Neural progenitor cell (in vitro differentiated cells): ENCODE results near the gene TUBB. TPM values are rescaled to one million over a fixed set of nuclear protein-coding genes. Genes with fewer than 3 reads are reported as not detected.
A peak's percentile ranks its signal among the peaks of the same experiment; 100 is the strongest.

Experiments
- DNase-seq: peaks from one replicate; pipeline ENCODE4 v3.0.0-alpha.2; 2016; ENCODE audit warnings: low spot score
- H2AFZ ChIP-seq: fragments of 200-600 bp; sonication (generic); replicated peaks from 2 replicates; pipeline ENCODE4 v1.6.1; 2016; ENCODE audit warnings: antibody characterized with exemption
- H3F3A ChIP-seq: fragments of 200-600 bp; sonication (generic); 2 replicates; pipeline ENCODE4 v1.6.1; 2016; ENCODE audit warnings: antibody characterized with exemption, low read depth
- H3K27ac ChIP-seq: fragments of 200-600 bp; sonication (generic); 2 replicates; pipeline ENCODE4 v1.5.1; 2016; ENCODE audit warnings: mild to moderate bottlenecking
- H3K27me3 ChIP-seq: fragments of 200-600 bp; sonication (generic); 2 replicates; pipeline ENCODE4 v1.6.1; 2016; ENCODE audit warnings: mild to moderate bottlenecking, moderate library complexity
- H3K36me3 ChIP-seq: fragments of 200-600 bp; sonication (generic); 2 replicates; pipeline ENCODE4 v1.5.1; 2016
- H3K4me1 ChIP-seq: fragments of 200-600 bp; sonication (generic); 2 replicates; pipeline ENCODE4 v1.6.1; 2016; ENCODE audit warnings: mixed run types
- H3K4me2 ChIP-seq: fragments of 200-600 bp; sonication (generic); 2 replicates; pipeline ENCODE4 v1.6.1; 2016
- H3K4me3 ChIP-seq: fragments of 200-600 bp; sonication (generic); 2 replicates; pipeline ENCODE4 v1.5.1; 2016
- H3K79me2 ChIP-seq: fragments of 200-600 bp; sonication (generic); 2 replicates; pipeline ENCODE4 v1.6.1; 2016; ENCODE audit warnings: low read depth
- H3K9ac ChIP-seq: fragments of 200-600 bp; sonication (generic); 2 replicates; pipeline ENCODE4 v1.6.1; 2016
- H3K9me3 ChIP-seq: fragments of 200-600 bp; sonication (generic); 2 replicates; pipeline ENCODE4 v1.5.1; 2016; ENCODE audit warnings: low read depth
- H4K20me1 ChIP-seq: fragments of 200-600 bp; sonication (generic); 2 replicates; pipeline ENCODE4 v1.6.1; 2016; ENCODE audit warnings: low read depth
- H3K27ac Mint-ChIP-seq: 3 replicates; pipeline ENCODE4 v1.8.0; 2021; ENCODE audit warnings: mixed read lengths
- H3K27me3 Mint-ChIP-seq: 2 replicates; pipeline ENCODE4 v1.8.0; 2022; ENCODE audit warnings: low read depth, mild to moderate bottlenecking, inconsistent platforms, moderate library complexity, mixed read lengths; ENCODE audit not compliant: insufficient read depth
- H3K36me3 Mint-ChIP-seq: 3 replicates; pipeline ENCODE4 v1.8.0; 2021; ENCODE audit warnings: mixed read lengths
- H3K4me1 Mint-ChIP-seq: 3 replicates; pipeline ENCODE4 v1.8.0; 2021; ENCODE audit warnings: mixed read lengths
- H3K4me3 Mint-ChIP-seq: 3 replicates; pipeline ENCODE4 v1.8.0; 2021; ENCODE audit warnings: mild to moderate bottlenecking, moderate library complexity, mixed read lengths
- H3K9me3 Mint-ChIP-seq: 3 replicates; pipeline ENCODE4 v1.8.0; 2020; ENCODE audit warnings: mixed read lengths
- CTCF ChIP-seq: fragments of 200-600 bp; sonication (generic); IDR thresholded peaks from 2 replicates; pipeline ENCODE4 v1.5.1; 2017; ENCODE audit warnings: antibody characterized with exemption, mild to moderate bottlenecking
- EZH2 ChIP-seq: fragments of 200-600 bp; sonication (generic); IDR thresholded peaks from 2 replicates; pipeline ENCODE4 v1.6.1; 2017; ENCODE audit warnings: antibody characterized with exemption, mild to moderate bottlenecking, moderate library complexity
- EZH2phosphoT487 ChIP-seq: fragments of 200-600 bp; sonication (generic); IDR thresholded peaks from 2 replicates; pipeline ENCODE4 v1.6.1; 2017; ENCODE audit warnings: antibody characterized with exemption
- total RNA-seq: library from RNA; depleted of rRNA; stranded (reverse); fragments of >200 nt; gene quantifications from 2 replicates; pipeline ENCODE4 v1.2.3, GENCODE V29; 2015; ENCODE audit warnings: low replicate concordance

Gene TUBB
- total RNA-seq = 1,479 and 2,270 TPM in 2 replicates

- Histone ChIP-seq H3K4me2 (peak within 1 kb of the TSS; percentile 90), H4K20me1 (peaks cover 37% of the 10 kb centered on the region), H3K79me2 (peaks cover 92% of the 10 kb centered on the region), H3K27ac (peak within 1 kb of the TSS; percentile 85), H3F3A (peaks cover 70% of the 10 kb centered on the region), H3K36me3 (peaks cover 4% of the 10 kb centered on the region), H3K9me3 (no peaks in the 10 kb centered on the region), H2AFZ (peak within 1 kb of the TSS; percentile 78), H3K4me3 (peak within 1 kb of the TSS; percentile 85), H3K9ac (peak within 1 kb of the TSS; percentile 90), H3K27me3 (no peaks in the 10 kb centered on the region), H3K4me1 (peaks cover 18% of the 10 kb centered on the region)
- peak within 1 kb of the TSS; percentile 98 for H3K4me3 Mint-ChIP-seq
- TF ChIP-seq EZH2 = no peak
- peak; percentile 22 for TF ChIP-seq CTCF
- H3K4me1 Mint-ChIP-seq = peaks cover 65% of the 10 kb centered on the region
- H3K9me3 Mint-ChIP-seq = peaks cover 2% of the 10 kb centered on the region
- peak; percentile 99 for DNase-seq
- H3K27me3 Mint-ChIP-seq = peaks cover 12% of the 10 kb centered on the region
- H3K36me3 Mint-ChIP-seq = peaks cover 40% of the 10 kb centered on the region
- H3K27ac Mint-ChIP-seq = peak within 1 kb of the TSS; percentile 99
Observed at GRCh38 chr6:30719791-30720737, at the start of gene TUBB. TSS of gene TUBB (plus strand) at chr6:30720352. CDS start at chr6:30720507, 155 bp downstream.

- Histone ChIP-seq H3K79me2 (peaks cover 21% of the 10 kb centered on the region), H3K27me3 (no peaks in the 10 kb centered on the region), H3K4me1 (peaks cover 3% of the 10 kb centered on the region), H3K36me3 (no peaks in the 10 kb centered on the region), H3K9ac (no peak overlapping the region), H3K4me3 (no peak overlapping the region), H4K20me1 (peaks cover 14% of the 10 kb centered on the region), H3K27ac (no peak overlapping the region), H2AFZ (no peak overlapping the region), H3K4me2 (peak overlapping the region; percentile 87), H3F3A (peaks cover 17% of the 10 kb centered on the region), H3K9me3 (no peaks in the 10 kb centered on the region)
- Mint-ChIP-seq H3K4me1 (peaks cover 10% of the 10 kb centered on the region), H3K4me3 (peak overlapping the region; percentile 92), H3K27ac (no peak overlapping the region), H3K9me3 (no peaks in the 10 kb centered on the region), H3K36me3 (peaks cover 9% of the 10 kb centered on the region), H3K27me3 (peaks cover 6% of the 10 kb centered on the region)
- TF ChIP-seq EZH2phosphoT487 = no peak
- TF ChIP-seq CTCF = peak; percentile 34
- peak; percentile 33 for DNase-seq
Observed at GRCh38 chr6:30670760-30671527, 49.2 kb upstream of the TUBB start.

GRCh38 chr6:30672445-30673253 is 47.5 kb upstream of the TUBB start, which contains the start of gene DHX16:
TSS of gene DHX16 (minus strand) at chr6:30673006. CDS start at chr6:30672841, 165 bp downstream.
- Histone ChIP-seq H4K20me1 (peaks cover 14% of the 10 kb centered on the region), H3K4me1 (peaks cover 3% of the 10 kb centered on the region), H3K79me2 (peaks cover 21% of the 10 kb centered on the region), H3K9me3 (no peaks in the 10 kb centered on the region), H3K27ac (no peak within 1 kb of the TSS), H3K36me3 (no peaks in the 10 kb centered on the region), H3K4me3 (peak within 1 kb of the TSS; percentile 94), H3K4me2 (peak within 1 kb of the TSS; percentile 87), H3K27me3 (no peaks in the 10 kb centered on the region), H3K9ac (peak within 1 kb of the TSS; percentile 76), H2AFZ (peak within 1 kb of the TSS; percentile 66), H3F3A (peaks cover 17% of the 10 kb centered on the region)
- Mint-ChIP-seq H3K27ac (peak within 1 kb of the TSS; percentile 30), H3K9me3 (no peaks in the 10 kb centered on the region), H3K4me3 (peak within 1 kb of the TSS; percentile 92), H3K27me3 (peaks cover 10% of the 10 kb centered on the region), H3K4me1 (peaks cover 10% of the 10 kb centered on the region), H3K36me3 (peaks cover 13% of the 10 kb centered on the region)
- TF ChIP-seq EZH2 (no peak), EZH2phosphoT487 (no peak), CTCF (peak; percentile 93)
- peak; percentile 95 for DNase-seq
